Cardiac fibroblast (primary cell): ENCODE measurements around the gene PDCL3.

Source experiments
- DNase-seq, 2 donors: peaks; one replicate each; pipeline versions ENCODE4 v3.0.0 to v3.0.0-alpha.2; 2010; ENCODE audit warnings: low read depth in 2 of 2
- H3K4me3 ChIP-seq, 2 donors: replicated peaks in 1 of 2; 1 replicate in 1 of 2; 2 replicates in 1 of 2; pipeline ENCODE4 v1.5.1; 2011; ENCODE audit warnings: low read depth in 2 of 2, low read length in 2 of 2, mild to moderate bottlenecking in 2 of 2, moderate library complexity in 1 of 2
- TF ChIP-seq, protein P1 (sequence below): IDR thresholded peaks from one replicate; pipeline ENCODE4 v1.5.1; 2011; ENCODE audit warnings: low read depth, mild to moderate bottlenecking, low read length, inconsistent platforms

Gene PDCL3

DNA sequence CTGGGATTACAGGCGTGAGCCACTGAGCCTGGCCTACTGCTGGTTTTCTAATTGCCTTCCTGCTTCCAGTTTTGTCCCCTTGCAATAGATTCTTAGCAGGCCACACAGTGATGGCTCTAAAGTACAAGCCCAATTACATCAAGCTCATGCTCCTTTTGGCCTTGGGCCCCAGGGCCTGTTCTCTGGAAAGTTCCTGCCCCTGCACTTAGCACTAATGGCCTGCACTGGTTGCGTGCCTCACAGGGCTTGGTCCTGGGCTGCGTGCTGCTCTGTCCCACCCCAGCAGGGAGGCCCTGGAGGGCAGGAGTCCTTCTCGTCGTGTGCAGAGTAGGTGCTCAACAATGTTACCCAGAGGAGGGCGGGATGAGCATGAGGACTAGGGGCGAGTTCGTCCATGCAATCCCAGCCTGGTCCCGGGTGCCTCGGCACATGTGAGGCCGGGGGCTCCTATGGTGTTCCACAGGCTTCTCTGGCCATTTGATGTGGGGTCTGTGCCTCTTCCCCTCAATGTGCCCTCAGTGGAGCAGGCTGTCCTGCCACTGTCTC is 51.7 kb downstream of the PDCL3 start:
- TF ChIP-seq, protein P1, sequence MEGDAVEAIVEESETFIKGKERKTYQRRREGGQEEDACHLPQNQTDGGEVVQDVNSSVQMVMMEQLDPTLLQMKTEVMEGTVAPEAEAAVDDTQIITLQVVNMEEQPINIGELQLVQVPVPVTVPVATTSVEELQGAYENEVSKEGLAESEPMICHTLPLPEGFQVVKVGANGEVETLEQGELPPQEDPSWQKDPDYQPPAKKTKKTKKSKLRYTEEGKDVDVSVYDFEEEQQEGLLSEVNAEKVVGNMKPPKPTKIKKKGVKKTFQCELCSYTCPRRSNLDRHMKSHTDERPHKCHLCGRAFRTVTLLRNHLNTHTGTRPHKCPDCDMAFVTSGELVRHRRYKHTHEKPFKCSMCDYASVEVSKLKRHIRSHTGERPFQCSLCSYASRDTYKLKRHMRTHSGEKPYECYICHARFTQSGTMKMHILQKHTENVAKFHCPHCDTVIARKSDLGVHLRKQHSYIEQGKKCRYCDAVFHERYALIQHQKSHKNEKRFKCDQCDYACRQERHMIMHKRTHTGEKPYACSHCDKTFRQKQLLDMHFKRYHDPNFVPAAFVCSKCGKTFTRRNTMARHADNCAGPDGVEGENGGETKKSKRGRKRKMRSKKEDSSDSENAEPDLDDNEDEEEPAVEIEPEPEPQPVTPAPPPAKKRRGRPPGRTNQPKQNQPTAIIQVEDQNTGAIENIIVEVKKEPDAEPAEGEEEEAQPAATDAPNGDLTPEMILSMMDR = no peak
- no peak for DNase-seq
- no peak overlapping the region for H3K4me3 ChIP-seq

DNA sequence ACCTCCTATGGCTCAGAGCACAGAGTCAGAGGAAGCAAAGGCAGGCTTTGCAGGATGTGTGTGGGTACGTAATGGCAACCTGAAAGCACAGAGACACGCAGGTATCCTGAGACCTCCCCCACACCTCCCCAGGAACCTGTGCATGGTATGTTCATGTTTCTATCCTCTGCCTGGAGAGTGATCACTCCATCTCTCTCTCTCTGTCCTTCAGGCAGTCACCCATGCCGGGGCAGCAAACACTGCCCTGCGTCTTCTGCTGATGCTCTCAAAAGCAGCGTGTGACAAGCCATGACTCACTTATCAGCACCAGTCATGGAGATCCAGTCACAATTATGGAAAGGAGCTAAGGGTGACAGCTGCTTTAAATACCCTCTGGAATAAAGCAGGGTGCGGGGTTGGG is 52.7 kb downstream of the PDCL3 start:
- no peak for DNase-seq
- H3K4me3 ChIP-seq = no peak overlapping the region
- TF ChIP-seq, protein P1 = no peak

DNA sequence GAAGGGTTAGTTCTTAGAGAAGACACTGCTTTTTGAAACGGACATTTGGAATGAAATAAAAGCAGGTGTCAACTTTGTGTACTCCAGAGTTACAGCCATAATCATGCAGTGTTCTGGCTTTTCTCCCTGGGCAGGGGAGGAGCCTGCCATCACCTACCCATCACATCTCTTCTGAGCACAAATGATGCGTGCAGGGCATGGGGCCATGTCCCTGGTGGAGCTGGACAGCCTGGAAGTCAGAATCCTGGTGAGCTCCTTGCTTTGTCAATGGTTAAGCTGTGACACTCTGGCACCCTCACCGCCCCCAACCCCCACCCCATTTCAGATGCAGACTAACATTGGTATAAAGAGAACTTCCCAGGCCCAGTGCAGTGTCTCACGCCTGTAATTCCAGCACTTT is 53.1 kb downstream of the PDCL3 start:
- TF ChIP-seq, protein P1 = no peak
- no peak for DNase-seq
- H3K4me3 ChIP-seq = no peak overlapping the region

DNA sequence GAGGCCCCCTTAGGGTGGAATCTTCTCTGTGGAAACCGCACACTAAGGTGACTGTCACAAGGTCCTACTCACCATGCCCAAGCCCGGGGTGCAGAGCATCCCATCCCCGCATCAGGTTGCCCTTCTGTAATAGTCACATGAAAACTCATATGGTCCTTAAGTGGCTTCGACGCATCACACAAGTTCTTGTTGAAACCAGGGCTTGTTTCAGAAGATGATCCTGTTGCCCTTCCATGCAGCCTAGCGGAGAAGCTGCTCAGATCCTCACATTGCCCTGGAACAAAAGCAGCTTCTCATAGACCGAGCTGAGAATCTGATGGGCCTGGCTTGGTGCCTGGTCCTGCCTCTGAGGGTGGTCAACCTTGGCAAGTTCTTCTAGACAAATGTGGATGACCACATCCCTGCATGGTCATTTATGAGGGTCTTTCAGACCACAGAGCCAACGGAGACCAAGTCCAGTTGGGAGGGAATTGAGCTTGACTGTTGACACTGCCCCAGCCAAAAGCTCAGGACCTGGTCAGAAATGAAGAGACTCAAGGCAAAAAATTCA is 54.1 kb downstream of the PDCL3 start:
- H3K4me3 ChIP-seq = no peak overlapping the region
- no peak for DNase-seq
- TF ChIP-seq, protein P1 = no peak

DNA sequence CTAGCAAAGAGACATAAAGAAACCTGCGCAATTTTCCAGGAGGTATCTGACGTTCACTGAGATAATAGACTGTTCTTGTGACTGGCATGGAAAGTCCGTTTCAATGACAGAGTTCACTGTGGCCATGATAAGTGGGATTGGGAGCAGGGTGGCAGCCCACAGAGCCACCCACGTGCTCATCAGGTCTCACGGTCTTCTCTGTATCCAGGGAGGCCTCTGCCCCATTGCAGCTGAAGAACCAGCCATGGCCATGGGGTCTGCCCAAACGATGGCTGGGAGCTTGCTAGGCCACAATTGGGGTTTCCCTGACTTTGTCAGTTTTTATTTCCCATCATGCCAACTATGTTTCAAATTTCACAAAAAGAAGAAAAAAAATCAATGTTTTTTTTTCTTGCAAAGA is 57.2 kb downstream of the PDCL3 start:
- no peak for DNase-seq
- TF ChIP-seq, protein P1 = no peak
- no peak overlapping the region for H3K4me3 ChIP-seq

DNA sequence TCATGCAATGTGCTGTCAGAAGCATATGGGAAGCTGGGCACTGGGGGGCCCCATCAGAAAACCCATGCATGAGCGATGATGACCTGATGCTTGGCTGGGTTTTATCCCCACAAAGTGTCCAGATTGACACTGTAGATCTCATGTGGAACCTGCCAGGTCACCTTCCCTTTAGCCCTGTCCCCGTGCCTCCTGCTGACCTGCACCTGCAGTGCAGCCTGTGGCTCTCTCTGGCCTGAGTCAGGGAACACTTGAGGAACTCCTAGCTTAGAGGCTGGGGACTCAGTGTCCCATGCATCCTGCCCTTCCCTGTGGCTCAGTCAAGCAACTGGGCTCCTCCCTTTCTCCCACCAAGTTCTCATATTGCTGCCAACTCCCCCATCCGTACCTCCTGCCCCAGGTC is 57.7 kb downstream of the PDCL3 start:
- DNase-seq = no peak
- H3K4me3 ChIP-seq = no peak overlapping the region
- TF ChIP-seq, protein P1 = no peak

DNA sequence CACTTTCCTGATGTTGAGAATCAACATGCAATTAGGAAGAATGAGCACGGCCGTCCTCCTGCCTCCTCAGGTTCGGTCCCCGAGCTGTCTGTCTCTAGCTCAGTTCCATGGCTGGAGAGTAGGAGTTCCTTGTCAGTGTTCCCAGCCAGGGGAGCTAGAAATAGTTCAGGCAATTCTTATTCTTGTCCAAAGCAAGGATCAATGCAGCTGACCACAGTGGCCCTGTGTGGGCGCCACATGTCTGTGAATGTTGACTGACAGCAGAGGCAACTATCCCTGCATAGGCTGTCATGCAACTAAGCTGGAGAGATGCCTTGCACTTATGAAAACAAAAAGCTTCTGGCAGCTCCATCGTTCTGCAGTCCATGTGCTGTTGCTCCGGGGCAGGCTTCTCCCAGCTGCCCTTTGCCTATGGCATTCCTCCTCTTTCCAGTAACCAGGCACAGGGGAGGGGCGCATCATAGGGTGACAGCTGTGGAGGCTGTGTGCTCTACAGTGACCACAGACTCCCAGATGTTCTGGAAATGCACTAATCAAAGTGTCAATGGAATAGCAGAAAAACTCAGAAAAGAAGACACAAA is 58.7 kb downstream of the PDCL3 start:
- DNase-seq = no peak
- no peak overlapping the region for H3K4me3 ChIP-seq
- TF ChIP-seq, protein P1 = no peak
